HG02623 (cell line): ENCODE measurements around the gene IMMP2L.

Source experiments
- ATAC-seq: cut with Tn5 transposase; IDR thresholded peaks from one replicate; pipeline ENCODE4 v1.9.1; 2021; ENCODE audit warnings: moderate library complexity; ENCODE audit not compliant: unreplicated experiment

Gene IMMP2L

DNA sequence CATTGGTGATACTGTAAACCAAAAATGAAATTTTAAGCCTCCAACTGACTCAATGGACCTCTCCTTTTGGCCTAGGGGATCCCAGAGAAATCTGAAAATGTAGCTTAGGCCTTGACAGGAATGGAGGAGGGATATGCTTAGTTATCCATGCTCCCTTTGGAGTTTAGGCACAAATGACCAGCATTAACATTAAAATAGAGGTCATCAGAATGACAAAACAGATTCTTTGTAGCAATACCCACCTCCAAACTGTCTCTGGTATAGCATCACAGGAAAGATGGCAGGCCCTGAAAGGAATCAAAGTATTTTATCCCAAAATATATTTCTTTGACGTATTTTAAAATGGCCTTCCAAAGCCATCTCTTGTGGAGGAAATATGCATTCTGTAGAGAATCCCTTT lies 510.5 kb downstream of the IMMP2L start:
- no peak for ATAC-seq

DNA sequence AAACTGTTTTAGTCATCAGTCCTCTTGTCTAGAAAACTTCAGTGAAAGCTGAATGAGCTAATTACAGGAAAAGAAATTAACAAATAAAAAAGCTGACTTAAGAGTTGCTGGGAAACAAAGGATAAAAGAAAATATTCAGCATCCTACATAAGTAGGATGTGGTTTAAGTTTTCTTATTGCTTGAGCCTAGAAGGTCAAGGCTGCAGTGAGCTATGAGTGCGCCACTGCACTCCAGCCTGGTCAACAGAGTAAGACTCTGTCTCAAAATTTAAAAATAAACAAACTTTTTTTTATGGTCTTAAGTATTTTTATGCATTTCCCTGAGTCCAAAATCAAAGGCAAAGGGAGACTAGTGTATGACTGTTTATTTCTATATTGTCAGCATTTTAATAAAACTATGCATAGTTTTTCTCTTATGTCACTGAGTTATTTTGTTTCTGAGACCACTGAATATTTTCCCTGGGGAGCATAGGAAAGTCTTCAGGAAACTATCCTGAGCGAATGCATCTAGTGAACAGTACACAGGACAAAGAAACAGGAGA lies 511.3 kb downstream of the IMMP2L start:
- no peak for ATAC-seq

DNA sequence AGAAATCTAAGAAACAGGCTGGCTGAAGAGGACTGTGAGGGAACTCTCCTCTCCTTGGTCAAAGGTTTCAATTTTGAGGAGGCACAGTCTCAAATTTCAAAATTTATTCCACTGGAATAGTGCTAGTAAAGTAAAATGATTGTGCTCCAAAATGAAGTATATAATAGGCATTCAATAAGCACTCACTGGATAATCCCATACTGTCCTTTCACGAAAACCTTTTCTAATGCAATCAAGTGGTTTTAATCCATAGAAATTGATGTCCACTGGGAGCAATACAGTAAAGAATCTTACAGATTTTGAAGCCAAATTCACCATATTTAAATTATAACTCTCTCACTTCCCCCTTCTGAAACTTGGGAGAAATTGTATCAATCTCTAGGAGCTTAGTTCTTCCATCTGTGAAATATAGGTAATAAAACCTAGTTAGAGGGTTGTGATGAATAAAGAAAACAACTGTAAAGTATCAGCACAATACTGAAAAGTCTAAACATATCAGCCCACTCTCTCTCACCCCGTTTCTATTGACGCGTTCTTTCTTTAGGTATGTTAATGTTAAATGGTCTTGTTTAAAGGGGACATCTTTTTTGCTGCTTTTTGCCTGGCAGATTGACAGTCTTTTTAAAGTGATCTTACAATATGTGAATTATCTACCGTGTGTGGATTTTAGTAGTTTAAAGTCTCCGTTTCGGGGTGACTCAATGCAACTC lies 512.2 kb downstream of the IMMP2L start:
- no peak for ATAC-seq

DNA sequence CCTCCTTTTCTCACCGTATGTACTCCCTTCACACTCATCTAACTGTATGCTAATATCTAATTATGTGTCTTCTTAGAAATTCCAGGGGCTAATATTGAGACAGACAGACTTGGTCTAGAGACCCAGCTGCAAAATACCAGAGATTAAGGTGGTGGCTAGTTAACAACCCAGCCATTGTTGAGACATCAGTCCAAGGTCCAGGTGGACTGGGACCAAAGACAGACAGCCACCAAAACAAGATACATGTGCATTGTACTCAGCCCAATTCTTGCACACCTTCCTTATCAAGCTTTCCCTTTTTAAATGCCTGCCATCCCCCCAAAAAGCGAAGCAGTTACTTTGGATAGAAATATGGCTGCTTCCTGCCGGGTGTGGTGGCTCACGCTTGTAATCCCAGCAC lies 514.7 kb downstream of the IMMP2L start:
- no peak for ATAC-seq

DNA sequence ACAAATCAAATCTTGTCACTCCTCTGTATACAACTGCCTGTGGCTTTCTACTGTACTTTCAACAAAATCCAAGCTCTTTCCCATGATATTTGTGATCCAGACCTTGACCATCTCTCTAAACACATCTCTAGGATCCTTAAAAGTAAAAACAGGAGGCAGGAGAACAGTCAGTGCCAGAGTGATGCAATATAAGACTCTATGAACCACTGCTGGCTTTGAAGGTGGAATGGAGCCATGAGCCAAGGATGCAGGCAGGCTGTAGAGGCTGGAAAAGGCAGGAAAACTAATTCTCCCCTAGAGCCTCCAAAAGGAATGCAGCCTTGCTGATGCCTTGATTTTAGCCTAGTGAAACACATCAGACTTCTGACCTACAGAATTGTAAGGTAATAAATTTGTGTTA lies 516.8 kb downstream of the IMMP2L start:
- ATAC-seq, result no peak

DNA sequence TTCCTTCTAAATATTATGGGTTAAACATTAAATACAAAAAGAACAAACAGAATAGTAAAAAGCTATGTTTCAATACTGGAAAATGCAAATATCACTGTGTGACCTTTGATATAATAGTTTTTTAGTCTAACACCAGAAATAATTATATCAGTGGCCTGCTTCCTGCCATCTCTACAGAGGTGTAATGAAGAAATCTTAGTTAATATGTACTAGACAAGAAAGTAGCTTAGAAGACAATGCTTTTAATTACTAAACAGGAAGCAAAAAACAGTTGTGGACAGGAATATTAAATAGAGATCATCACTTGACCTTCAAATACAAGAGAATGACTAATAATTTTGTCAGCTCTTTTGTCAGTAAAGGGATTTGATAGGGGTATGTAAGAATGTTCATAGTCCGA lies 518.7 kb downstream of the IMMP2L start:
- peak; percentile 75 for ATAC-seq

DNA sequence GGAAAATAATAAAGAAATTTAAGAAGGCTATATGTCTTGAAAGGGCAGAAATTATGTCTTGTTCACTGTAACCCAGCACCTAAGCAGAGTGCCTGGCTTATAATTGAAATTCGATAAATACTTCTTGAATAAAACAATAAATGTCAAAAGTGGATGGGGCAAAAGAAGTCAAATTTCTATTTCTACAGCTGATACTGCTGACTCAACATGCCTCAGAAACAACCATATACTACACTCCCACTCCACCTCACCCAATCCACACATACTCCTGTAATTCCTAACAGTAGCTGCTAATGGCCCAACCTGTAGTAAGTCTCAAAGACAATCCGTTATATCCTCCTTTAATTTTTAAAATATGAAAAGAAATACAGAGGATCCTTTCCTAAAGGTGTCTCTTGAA lies 519.5 kb downstream of the IMMP2L start:
- no peak for ATAC-seq

DNA sequence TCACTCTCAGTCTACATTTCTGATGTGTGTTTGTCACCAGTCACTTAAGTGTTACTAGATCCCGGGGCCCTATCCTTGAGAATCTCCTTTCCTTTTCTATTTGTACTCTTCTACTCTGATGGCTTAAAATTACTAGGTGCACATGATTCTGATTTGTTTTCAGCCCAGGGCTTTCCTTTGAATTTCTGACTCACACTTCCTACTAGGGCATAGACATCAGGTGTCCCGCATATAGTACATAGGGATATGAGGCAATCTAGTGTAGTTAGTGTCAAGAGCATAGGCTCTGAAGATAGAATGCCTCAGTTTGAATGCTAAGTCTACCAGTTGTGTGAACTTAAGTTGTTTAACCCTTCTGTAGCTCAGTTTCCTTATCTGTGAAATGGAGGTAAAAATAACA lies 520.7 kb downstream of the IMMP2L start:
- no peak for ATAC-seq

DNA sequence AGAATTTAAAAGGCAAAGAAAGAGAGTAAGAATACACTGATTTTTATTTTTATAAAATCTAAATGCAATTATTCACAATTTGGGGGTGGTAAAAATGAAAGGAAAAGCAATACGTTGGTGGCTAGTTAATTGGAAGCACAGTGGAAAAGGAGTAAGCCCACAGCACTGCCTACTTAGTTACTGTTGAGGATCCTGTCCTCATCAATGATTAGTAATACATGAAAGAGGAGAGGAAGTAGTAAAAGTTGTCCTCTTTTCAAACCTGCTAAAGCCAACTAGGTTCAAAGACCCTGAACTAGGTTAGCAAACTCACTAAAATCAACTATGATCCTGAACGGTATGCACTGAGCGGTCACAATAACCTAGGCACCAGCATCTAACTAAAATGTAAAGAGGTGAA lies 524.1 kb downstream of the IMMP2L start:
- no peak for ATAC-seq

DNA sequence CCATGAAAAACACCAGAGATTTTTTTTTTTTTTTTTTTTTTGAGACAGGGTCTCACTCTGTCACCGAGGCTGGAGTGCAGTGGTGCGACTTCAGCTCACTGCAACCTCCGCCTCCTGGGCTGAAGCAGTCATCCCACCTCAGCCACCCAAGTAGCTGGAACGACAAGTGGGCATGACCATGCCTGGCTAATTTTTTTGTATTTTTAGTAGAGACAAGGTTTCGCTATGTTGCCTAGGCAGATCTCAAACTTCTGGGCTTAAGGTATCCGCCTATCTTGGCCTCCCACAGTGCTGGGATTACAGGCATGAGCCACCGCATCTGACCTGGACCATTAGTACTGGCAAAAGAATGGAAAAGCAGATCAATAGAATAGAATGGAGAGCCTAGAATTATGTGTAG lies 530.4 kb downstream of the IMMP2L start:
- no peak for ATAC-seq

DNA sequence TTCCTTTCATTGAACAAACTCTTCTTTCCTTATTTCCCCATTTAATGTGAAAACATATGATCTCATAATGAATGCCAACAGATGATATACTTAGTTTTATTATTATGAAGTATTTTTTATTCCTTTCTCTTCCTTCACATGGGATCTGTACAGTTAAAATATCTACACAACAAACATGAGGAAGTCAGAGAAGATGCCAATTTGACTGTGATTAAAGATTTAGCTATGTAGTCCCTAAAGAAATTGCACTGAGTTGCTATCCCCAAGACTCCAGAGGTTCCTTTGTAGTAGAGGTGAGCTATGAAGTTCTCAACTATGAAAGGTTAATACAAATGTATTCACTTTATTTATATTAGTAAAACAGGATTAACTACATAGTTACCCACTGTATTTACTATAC lies 532.0 kb downstream of the IMMP2L start:
- no peak for ATAC-seq

DNA sequence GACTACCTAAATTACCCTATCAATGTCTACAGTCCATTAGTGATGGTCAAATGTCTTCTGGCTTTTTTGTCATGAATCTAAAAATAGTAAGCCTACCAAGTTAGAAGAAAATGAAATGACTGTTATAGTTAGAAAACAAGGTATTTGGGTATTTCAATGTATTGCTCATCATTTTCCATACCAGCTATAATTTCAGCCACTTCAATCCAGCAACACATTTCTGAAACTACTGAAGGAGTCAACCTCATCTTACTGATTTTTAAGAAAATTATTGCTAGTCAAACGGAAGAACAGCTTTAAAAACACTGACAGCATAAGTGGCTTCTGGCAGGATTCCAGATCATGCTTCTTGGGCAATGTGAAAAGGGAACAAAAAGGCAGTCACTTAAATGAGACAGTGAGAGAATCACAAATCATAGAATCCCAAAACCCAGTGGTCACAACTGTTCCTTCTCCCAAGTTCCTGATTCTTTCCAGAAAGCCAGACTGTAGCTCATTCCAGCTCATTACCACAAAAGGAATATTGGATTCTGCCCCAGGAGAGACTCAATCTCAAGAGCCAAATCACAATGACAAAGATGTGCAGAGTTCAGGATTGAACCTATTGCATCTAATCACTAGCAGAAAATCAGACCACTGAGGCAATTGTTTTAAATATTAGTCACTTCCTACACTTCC lies 532.6 kb downstream of the IMMP2L start:
- ATAC-seq, result peak; percentile 47

DNA sequence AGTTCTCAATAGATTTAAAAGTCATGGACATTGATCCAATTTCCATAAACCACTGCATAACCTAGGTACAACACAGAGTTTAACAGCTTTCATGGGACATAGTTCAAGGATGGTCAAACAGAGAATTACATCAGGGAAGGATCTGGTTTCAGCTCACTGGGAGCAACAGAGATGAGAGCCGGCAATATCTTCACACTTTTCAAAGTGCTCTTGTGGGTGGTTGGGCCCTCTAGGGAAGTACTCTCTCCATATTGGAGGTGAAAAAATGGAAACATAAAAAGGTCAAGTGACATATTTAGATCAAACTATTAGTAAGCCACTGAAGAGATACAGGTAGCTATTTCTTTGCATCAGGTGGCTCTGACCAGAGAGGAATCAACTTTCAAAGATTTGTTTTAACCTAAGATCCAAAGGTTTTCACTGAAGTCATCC lies 533.1 kb downstream of the IMMP2L start:
- ATAC-seq, result peak; percentile 10

DNA sequence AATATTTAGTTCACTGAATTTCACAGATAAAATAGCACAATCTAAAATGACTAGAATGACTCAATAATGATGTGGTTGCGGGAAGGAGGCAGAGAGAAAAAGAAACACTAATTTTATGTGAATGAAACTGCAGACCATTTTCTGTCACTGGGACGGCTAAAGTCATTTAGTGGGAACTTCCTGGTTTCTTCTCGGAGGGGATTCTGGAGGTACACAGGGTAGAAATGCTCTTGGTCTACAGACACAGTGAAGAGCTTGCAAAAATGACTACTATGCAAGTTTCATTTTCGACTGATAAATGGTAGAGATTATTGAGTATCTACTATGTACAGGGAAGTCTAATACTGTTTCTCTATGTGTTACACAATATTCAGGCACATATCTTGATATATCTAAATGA lies 534.9 kb downstream of the IMMP2L start:
- no peak for ATAC-seq

DNA sequence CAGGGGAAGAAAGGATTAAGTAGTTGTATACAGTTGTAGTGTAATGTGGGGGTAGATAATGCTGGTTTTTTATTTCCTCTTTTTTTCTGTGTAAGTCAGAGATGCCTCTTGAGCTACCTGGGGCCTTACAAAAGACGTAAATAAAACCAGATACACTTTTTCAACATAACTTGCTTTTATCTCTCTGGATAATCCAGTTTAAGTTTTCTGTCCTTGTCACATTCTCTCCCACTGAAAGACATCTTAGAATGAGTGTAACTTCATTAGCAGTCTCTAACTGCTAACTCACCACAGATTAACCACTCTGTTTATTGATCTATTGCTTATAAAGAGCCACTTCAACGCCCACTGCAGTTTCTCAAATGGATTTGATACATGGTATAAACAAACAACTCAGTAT lies 535.5 kb downstream of the IMMP2L start:
- no peak for ATAC-seq

DNA sequence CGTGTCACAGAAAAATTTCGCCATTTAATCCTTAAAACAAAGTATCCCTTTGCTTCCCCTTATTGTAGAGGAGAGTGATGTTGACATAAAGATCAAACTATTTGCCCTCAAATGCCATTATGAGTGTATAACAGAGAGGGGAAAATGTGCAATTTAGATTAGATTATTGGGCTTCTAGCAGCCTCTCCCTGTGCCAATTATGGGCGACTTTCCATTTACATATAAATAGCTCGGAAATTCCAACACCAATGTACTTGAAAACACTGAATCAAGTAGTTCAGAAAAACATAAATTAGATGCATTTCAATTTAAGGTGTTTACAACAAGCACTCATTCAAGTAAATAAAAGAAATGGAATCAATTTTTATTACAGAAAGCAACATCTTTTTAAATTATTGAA lies 535.9 kb downstream of the IMMP2L start:
- ATAC-seq, result no peak

DNA sequence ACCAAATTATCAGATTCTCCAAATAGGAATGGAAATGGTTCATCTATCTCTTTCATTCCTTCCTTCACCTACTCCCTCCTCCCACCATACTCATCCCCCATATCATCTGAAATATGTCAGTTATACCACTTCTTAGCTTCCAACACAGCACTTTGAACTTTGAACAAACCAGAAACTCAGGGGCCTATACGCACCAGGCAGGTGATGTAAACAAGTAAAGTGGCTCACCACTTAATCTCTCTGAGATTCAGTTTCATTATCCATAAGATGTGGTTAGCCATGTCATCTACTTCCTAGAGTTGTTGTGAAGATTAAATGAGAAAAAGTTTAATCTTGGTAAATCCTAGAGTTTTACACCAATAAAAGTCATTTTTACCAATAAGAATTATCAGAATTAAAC lies 537.3 kb downstream of the IMMP2L start:
- no peak for ATAC-seq

DNA sequence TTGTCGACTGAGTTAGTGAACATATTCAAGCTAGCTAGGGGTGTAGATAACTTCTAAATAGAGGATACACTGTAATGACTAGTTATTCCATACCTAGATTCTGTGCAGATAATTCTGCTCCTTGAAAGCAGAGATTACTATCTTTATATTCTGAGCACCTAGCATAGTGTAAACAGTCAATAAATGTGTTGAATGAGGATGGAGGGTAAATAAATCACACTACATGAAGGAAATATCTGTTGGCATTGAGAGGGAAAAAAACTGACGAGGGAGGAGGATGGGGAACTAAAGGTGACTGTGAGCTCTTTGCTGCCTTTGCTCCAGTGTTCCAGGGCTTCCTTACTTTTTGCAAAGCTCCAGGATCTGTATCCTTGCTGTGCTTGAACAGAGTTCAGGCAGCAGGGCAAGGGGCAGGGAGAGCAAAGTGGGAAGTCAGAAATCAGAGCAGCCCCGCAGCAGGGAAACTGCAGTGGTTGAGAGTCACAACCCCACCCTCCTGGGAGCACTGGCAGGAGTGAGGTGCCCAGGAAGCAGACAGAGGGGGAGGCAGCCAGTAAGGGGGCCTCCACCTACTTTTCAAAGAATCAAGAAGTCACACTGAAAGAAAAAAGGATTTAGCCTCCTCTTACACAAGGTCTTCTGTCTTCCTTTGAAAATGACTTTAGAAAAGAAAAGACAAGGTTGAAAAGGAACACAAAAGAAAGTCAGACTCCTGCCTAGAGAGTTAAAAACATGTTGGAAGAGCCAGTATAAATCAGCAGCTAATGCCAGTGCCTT lies 543.1 kb downstream of the IMMP2L start:
- no peak for ATAC-seq

DNA sequence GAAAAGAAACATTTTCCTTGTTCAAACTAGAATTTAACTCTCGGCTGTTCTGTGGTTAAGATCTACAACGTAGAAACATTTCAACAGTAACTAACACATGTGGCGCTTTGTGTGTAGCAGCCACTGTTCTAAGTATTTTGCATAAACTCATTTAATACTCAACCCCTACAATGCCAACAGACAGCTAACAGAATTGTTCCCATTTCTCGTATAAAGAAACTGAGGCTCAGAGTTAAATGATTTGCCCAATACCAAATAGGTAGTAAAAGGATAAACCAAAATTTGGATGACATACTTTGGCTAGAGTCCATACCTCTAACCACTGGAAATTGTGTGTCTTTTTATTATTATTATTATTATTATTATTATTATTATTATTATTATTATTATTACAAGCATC lies 543.8 kb downstream of the IMMP2L start:
- no peak for ATAC-seq

DNA sequence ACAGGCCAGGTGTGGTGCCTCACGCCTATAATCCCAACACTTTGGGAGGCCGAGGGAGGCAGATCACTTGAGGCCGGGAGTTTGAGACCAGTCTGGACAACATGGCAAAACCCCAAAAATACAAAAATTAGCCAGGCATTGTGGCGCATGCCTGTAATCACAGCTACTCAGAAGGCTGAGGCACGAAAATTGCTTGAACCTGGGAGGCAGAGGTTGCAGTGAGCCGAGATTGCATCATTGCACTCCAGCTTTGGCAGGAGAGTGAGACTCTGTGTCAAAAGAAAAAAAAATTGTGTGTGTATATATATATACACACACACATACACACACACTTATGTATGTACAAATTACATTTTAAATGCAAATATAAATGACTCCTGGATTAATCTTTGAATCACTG lies 548.2 kb downstream of the IMMP2L start:
- ATAC-seq, result no peak

DNA sequence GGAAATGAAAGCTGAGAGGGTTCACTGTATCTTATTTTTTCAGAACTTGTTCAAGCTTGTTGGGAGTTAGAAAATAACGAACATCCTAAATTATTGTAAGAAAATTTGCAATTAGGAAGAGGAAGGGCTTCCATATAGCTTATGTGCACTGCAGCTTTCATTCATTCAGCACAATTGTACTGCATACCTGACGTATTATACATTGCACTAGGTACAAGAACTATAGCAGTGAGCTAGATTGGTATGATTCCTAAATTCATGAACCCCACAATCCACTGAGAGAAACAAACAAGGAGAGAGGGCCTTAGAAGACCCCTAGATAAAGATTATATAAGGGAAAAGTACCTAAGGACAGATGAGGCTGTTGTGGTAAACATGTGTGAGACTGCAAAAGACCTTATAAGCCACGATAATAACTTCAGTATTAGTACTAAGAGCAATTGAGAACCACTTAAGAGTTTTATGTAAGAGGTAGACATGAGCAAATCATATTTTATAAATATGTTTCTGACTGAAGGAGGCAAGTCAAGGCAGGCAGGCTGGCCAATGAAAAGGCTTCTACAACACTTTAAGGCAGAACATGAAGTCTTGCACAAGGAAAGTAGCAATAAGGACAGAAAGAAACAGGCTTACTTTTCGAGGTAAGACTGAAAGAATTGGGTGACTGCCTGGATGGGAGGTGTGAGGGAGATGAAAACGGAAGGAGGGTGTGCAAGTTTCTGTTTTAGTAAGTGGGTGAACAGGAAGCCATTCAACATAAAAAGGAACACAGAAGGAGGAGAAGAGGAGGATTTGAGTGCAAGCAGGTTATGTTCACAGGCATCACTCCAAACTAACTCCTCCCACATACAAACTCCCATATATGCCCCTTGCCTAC lies 549.3 kb downstream of the IMMP2L start:
- peak; percentile 98 for ATAC-seq
